GM18909 (cell line): ENCODE measurements around the gene GALK2.
"Not testable (repeated sequence)": the region's sequence is repeated elsewhere in the genome, so short reads cannot be mapped to it uniquely, and the experiment has no call there.

Experiments
- ATAC-seq: cut with Tn5 transposase; IDR thresholded peaks from one replicate; pipeline ENCODE4 v1.9.1; 2021; ENCODE audit warnings: mild to moderate bottlenecking; ENCODE audit not compliant: unreplicated experiment, poor library complexity

Gene GALK2

DNA sequence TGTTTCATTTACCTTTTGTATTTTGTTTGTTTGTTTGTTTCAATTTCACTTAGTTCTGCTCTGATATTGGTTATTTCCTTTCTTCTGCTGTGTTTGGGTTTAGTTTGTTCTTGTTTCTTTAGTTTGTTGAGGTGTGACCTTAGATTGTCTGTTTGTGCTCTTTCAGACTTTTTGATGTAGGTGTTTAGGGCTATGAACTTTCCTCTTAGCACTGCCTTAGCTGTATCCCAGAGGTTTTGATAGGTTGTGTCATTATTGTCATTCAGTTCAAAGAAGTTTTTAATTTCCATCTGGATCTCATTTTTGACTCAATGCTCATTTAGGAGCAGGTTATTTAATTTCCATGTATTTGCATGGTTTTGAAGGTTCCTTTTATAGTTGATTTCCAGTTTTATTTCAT is 38.1 kb downstream of the GALK2 start:
- not testable (repeated sequence) for ATAC-seq

DNA sequence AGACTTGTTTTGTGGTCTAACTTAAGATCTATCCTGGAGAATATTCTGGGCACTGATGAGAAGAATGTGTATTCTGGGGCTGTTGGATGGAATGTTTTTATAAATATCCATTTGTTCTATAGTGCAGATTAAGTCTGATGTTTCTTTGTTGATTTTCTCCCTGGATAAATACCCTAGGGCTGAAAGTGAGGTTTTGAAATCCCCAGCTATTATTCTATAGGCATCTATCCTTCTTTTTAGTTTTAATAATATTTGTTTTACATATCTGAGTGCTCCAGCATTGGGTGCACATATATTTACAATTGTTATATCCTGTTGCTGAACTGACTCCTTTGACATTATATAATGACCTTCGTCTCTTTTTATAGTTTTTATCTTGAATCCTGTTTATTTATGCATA is 42.9 kb downstream of the GALK2 start:
- ATAC-seq: no peak

DNA sequence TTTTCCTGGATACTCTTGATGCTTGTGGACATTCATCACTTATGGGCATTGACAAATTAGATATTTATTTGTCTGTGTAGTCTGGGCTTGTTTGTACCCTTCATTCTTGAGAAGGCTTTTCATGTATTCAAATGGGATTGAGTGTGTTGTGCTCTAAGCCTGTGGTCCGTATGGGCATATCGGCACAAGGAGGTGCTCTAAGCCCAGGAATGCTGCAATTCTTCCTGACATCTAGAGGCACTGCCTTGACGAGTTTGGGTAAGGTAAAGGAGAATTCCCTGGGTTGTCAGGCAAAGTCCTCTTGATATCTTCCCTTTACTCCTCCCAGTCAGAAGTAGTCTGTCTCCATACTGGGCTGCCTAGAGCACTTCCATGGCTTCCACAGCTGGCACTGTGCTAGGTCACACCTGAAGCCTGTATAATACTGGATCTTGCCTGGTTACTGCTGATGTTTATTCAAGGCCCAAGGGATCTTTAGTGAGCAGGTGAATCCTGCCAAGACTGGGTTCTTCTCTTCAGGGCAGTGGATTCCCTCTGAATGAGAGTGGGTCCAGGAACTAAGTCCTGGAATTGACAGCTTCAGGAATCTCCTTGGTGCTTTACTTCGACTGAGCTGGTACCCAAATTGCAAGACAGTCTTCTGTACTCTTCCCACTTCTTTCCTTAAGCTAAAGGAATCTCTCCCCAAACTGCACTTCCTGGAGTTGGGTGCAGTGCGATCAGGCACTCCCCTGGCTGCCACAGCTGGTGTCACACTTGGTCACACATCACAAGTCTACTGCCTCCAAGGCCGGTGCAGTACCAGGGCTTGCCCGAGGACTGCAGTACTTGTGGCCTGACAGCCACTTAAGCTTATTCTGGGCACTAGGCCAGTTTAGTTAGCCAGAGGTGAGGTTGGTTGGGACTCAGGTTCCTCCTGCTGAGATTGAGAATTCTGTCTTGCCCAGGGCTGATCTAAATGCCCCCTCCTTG is 46.0 kb downstream of the GALK2 start:
- peak; percentile 100 for ATAC-seq

DNA sequence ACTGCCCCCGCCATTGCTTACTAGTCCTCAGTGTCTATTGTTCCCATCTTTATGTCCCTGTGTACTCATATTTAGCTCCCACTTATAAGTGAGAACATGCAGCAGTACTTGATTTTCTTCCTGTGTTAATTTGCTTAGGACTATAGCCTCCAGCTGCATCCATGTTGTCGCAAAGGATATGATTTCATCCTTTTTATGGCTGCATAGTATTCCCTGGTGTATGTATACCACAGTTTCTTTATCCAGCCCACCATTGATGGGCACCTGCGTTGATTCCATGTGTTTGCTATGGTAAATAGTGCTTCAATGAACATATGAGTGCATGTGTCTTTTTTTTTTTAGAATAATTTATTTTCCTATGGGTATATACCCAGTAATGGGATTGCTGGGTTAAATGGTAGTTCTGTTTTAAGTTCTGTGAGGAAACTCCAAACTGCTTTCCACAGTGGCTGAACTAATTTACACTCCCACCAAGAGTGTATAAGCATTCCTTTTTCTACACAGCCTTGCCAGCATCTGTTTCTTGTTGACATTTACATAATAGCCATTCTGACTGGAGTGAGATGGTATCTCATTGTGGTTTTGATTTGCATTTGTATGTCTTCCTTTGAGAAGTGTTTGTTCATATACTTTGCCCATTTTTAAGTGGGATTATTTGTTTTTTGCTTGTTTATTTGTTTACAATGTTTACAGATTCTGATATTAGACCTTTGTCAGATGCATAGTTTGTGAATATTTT is 53.7 kb downstream of the GALK2 start:
- ATAC-seq: no peak

DNA sequence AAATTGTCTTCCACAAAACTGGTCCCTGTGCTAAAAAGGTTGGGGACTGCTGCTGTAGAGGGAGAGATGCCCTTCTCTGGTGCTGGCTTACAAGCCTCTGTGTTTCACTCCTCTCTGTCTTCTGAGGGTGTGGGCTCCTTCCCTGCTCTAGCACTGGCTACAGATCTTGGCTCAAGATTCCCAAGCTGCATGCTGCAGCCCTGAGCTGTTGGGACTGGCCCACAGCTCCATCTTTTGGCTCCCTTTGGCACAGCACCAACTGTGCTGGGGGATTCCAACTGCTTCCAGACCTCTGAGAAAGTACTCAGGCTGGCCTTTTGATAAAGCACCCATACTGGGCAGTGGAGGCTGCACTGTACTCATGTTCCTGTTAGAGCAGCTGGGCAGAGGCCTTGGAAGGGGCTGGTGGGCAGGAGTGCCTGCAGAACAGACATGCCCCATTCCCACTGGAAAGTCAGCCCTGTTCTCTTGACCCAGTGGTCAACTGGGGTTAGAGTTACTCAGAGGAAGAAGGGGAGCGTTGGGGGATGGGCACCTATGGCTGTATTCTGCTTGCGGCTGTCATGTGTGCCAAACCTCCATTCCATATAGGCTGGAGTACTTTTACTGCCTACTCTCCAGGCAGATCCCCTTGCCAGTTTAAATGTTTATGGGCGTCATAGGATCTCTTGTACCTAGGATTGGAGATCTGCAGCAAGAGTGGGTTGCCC is 55.7 kb downstream of the GALK2 start:
- no peak for ATAC-seq

DNA sequence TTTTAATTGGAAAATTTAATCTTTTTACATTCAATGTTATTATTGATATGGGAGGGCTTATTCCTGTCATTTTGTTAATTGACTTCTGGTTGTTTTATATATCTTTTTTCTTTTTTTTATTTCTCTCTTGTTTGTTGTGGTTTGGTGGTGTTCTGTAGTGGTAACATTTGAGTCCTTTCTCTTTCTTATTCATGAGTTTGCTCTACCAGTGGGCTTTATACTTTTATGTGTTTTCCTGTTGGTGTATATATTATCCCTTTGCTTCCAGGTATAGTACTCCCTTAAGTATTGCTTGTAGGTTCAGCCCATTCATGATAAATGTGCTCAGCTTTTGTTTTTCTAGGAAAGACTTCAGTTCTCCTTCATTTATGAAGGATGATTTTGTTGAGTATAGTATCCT is 57.6 kb downstream of the GALK2 start:
- no peak for ATAC-seq

DNA sequence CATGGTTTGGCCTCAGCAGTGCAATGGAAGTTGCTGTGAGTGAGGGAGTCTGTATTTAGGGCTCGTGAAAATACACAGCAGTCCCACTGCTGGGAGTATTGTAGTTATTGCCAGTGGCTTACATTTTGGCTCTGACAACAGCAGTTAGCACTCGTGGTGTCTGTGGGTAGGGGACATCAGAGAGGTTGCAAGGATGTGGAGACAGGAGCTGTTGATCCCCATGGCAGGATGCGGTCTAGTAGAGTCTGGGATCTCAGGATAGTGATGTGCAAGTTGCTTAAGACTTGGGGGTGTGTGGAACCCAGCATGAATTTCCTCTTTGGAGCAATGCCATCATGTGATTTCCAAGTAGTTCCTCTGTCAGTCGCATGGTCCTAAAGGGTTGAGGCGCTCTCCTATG is 59.9 kb downstream of the GALK2 start:
- ATAC-seq: no peak

DNA sequence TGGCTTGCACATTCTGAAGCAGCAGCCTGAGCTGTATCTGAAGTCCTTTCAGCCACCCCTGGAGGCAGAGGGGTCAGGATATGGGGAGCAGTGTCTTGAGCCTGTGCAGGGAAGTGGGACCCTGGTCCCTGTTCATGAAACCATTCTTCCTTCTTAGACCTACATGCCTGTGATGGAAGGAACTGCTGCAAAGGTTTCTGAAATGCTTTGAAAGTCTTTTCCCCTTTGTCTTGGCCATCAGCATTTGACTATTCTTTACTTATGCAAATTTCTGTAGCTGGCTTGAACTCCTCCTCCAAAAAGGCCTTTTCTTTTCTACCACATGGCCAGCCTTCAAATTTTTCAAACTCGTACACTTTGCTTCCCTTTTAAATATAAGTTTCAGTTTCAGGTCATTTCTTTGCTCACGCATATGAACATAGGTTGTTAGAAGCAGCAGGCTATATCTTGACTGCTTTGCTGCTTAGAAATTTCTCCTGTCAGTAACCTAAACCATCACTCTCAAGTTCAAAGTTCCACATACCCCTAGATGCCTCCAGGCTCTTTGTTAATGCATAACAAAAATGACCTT is 62.3 kb downstream of the GALK2 start:
- no peak for ATAC-seq

DNA sequence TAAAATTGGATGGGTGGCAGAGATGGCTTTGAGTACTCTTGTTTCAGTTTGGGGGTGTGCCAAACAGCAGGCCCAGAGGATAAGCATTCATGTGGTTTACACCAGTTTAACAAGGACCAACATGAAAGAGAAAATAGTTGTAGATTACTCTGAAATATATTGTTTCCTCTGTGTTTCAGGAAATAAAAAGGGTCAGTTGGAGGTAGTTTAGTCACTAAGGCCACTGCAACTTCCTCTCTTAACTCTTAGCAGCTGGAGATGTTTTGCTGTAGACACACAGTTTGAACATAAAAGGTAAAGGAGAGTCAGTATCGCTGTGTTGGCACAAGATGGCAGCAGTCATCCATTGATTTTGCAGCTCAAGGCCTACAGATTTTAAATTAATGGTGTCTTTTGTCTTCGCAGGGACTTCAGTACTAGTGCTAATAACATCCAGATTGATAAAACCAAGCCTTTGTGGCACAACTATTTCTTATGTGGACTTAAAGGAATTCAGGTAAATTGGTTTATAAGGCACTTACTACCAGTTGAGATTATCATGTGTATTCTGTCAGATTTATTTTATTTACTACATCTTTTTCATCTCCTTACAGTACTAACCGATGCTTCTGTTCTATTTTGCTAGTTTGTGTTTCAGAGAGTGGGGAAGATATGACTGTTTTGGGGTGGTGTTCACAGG is 65.5 kb downstream of the GALK2 start:
- ATAC-seq: peak; percentile 96

DNA sequence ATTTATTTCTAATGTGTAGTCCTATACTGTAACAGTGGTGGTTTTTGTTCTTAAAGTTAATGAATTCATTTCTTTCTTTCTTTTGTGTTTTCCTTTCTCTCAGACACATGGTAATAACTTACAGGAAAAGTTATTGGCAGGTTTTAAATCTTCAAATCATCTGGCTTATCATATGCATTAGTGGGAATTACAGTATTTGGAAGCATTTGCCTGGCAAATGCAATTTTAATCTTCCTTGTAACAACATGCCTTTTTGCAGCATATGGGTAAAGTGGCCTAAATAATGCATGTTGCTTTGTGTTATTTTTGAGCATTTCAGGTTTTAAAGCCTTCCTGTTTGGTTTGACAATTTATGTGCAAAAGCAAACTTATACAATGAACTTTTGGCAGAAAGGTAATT is 66.8 kb downstream of the GALK2 start:
- ATAC-seq: no peak

DNA sequence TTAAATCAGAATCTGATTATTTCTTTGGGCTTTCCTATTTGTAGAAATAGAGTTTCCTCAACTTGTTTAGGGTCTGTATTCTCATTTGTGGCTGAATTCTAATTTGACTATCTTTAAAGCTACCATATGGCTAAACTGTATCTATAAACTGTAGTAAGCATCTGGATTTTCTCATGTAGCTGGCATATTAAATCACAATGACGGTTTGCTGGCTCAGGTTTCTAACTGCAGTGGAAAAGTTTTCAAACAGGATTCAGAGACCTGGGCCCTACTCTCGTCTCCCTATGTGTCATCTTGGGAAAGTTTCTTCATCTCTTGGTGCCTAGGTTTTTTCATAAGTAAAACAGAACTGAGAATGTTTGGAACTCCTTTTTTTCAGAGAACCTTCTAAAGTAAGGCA is 68.3 kb downstream of the GALK2 start:
- no peak for ATAC-seq

DNA sequence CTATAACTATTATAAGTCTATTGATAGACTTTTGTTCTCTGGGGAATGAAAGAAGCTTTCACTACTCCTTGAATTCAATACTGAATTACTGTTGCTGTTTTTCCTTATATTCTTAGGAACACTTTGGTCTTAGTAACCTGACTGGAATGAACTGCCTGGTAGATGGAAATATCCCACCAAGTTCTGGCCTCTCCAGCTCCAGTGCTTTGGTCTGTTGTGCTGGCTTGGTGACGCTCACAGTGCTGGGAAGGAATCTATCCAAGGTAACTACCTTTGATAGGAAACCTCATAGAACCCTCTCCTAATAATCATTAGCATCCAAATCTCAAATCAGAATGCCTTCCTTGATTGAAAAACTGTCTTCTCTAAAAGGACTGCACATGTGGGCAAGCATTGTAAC is 69.1 kb downstream of the GALK2 start:
- no peak for ATAC-seq

DNA sequence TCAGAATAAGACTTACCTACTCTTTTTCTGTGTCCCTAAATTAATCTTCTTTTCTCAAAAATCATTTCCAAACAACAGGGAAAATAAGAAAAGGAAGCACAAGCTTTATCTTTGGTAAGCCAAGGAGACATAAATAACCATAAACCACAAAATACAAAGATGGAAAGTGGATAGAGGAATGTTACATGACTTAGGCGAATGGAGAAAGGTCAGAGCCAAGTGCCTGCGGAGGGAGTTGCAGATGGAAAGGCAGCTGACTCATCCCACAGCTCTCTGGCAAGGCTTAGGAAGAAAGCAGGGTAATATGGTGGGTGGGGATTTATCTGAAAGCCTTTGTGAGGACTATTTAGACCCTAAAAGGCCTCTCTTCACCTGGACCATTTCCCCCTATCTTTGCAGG is 72.8 kb downstream of the GALK2 start:
- ATAC-seq: no peak

DNA sequence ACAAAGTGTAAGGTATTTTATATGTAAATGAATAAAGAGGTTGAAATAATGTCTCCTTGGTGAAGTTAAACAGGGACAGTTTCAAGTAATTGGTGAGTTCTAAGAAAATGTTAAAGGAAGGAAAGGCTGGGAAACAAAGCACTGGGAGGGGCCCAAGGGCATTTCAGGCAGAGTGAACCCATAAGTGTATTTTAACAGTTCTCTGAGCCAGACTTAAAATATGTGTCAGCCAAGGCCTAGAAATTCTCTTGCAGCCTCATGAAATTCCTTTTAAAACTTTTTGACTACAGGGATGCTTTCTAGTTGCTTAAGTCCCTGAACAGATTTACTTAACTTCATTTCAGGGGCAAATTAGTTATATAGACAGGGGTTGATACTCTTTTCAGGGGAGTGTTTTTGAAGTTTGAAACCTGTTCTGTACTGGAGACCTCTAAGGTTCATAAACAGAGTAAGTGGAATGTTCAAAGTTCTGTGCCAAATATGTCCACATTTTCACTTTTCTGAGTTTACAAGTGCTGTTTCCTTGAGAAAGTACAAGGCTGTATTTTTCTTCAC is 77.6 kb downstream of the GALK2 start:
- ATAC-seq: no peak

DNA sequence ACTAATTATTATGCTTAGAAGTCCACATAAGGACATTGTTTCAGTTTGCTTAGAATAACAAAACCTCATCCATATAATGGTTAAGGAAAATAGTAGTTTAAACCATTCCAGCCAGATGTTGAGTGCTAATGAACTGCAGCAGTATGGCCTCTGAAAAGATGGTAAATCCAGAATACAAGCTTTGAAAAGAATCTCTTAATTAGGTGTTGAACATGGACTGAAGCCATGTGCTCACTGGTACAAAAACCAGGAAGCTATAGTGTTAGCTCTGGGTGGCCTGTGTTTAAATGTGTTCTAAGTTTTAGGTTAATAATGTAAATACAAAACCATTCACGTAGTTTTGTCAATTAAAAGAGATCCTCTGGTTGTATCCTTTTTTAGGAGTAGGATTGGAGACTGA is 78.2 kb downstream of the GALK2 start:
- ATAC-seq: no peak

DNA sequence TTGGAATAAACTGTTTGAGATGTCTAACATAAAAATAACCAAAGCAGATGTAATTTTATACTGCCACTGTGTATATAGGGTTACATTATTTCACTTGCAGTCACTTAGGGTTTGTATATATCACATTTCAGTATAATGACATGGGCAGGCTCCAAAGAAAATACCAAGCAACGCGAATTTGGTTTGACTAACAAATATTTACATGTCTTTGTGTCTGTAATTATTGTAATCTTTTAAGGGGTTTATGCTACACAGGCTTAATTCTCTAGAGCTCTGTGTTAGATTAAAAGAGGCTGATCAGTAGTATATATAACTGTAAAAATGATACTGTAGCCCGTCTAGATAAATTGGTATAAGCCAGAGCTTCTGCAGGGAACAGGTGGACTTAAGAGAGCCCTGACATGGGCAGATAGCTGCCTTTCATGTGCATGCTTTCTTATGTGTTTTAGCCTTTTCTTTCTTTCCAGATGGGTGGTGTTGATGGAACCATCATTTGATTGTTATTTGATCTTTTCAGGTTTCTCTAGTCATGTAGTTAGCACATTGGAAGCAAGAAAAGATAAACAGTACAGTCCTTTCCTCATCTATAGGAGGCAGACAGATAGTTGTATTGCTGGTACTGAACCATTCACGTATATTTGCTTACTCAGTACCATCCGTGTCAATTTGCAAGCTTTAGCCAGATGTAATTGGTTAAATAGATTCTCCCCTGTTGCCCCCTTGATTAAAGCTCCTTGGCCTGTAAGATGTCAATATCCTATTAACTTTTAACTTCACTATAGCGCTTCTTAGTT is 86.1 kb downstream of the GALK2 start:
- no peak for ATAC-seq

DNA sequence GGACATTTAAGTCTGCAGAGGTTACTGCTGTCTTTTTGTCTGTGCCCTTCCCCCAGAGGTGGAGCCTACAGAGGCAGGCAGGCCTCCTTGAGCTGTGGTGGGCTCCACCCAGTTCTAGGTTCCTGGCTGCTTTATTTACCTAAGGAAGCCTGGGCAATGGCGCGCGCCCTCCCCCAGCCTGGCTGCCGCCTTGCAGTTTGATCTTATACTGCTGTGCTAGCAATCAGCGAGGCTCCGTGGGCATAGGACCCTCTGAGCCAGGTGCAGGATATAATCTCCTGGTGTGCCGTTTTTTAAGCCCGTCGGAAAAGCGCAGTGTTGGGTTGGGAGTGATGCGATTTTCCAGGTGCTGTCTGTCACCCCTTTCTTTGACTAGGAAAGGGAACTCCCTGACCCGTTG is 95.1 kb downstream of the GALK2 start:
- ATAC-seq: not testable (repeated sequence)

DNA sequence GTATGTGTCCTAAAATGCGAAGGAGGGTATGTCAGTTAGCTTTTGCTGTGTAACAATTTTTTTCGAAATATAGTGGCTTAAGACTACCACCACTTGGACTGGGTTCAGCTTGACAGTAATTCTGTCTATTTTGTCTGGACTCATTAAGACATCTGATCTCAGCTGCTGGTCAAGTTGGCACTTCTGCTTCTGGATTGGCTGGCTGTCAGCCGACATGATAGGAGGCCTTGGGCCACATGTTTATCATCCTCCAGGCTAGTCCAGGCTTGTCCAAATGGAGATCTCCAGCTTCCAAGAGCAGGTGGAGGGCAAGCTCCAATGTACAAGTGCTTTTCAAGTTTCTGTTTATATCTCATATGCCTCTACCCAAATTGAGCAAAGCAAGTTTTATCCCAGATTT is 95.9 kb downstream of the GALK2 start:
- no peak for ATAC-seq
